GM19193 (cell line): ENCODE measurements around the gene TBX3.

Experiments
- POLR2A ChIP-seq: IDR thresholded peaks from 4 replicates; pipeline ENCODE4 v1.6.1; 2011; ENCODE audit not compliant: insufficient read depth, insufficient read length; ENCODE audit errors: extremely low read depth

TBX3 gene

DNA sequence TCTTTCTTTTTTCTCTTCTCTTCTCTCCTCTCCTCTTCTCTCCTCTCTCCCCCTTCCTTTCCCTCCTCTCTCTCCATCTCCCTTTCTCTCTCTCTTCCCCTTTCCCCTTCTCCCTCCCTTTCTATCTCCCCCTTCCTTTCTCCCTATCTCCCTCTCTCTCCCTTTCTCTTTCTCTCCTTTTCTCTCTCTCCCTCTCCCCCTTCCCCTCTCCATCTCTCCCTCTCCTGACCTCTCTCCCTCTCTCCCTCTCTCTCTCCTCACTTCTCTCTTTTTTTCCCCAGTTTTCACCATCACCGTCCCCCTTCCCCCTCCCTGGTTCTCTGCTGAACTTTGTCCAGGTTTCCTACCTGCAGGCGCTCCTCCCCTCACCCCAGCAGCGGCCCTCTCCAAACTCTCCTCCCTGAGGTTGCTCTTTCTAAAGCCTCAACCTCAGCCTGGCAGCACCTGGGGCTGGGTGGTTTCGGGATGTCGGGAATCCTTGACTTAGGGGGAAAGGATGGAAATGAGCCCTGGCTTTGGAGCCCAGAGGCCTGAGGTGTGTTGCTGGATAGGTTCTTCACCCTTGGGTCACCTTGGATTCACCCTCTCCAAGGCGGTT, 14.7 kb upstream of the TBX3 start:
- no peak for TF ChIP-seq POLR2A

DNA sequence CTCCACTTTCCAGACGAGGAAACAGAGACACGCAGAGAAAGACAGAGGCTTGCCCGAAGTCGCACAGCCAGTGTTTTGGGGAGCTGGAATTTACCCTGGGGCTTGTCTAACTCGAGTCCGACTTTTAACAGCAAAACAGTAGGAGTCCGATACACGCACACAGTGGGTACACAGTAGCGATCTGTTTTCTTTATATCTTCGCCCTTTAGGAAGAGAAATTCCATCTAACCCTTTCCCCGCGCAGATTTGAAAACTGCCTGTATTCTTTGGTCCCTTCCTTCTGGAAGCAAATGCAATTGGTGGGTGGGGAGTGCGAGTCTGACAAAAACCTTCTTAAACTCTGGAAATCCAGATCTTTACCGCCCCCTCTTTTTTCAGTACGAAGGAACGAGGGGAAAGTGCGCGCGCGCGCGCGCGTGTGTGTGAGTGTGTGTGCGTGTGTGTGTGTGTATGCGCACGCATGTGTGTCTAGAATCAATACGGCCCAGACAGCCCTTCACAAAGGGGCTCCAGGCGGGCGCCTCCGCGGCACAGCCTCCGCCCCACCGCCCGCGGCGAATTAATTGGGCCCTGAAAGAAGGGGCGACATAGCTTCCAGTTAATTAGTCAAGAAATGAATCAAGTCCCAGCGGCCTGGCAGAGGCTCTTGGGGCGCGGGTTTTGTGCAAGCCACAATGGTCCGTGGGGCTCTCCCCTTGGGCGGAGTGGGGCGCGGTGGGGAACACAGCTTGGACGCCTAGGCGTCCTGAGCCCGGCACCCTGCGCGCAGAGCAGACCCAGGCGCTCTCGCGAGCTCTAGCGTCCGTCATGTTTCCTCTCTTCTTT, 14.0 kb upstream of the TBX3 start:
- no peak for TF ChIP-seq POLR2A

- TF ChIP-seq POLR2A, result no peak
Observed at GRCh38 chr12:114697243-114697716, 13.3 kb upstream of the TBX3 start.

- TF ChIP-seq POLR2A, result no peak
Observed at GRCh38 chr12:114696443-114697242, 12.7 kb upstream of the TBX3 start.

- no peak for TF ChIP-seq POLR2A
Observed at GRCh38 chr12:114695305-114695592, 11.3 kb upstream of the TBX3 start.

DNA sequence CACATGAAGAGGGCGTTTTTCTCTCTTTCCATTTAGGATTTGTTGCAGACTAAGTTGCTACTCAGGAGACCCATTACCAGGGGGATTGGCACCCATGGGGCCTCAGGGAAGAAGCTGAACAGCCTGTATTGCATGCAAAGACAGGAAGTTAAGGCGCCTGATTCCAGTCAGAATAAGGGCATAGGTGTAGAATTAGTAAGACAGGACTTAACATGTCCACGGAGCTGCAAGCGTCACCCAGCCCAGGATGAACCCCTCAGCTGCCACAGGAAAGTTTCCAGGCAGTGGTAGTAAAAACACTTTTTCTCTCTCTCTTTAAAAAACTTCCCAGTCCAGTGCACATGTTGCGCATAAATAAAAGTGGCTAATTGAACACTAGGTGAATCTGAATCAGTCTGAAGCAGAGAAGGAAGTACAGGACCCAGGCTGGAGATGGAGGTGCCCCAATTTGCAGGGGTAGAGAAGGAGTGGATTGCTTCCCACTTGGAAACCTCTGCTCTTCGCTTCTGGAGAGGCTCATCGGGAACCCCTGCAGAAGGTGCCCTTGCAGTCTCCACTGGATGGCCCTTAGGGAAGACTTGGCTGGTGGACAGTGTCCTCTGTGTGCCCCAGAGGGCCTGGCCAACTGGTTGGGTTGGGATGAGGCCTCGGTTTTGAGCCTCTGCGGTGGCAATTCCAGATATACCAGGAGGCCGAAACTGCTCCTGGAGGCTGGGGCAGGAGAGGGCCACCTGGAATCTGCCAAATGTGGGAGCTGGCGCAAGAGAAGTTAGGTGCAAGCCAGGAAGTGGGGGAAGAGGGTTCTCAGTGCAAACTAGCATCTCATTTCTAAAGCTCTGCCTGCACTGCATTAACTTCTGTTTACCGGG, 10.7 kb upstream of the TBX3 start:
- no peak for TF ChIP-seq POLR2A

GRCh38 chr12:114693532-114693931, 9.6 kb upstream of the TBX3 start:
- TF ChIP-seq POLR2A, result no peak

GRCh38 chr12:114693059-114693531, 9.1 kb upstream of the TBX3 start:
- no peak for TF ChIP-seq POLR2A

DNA sequence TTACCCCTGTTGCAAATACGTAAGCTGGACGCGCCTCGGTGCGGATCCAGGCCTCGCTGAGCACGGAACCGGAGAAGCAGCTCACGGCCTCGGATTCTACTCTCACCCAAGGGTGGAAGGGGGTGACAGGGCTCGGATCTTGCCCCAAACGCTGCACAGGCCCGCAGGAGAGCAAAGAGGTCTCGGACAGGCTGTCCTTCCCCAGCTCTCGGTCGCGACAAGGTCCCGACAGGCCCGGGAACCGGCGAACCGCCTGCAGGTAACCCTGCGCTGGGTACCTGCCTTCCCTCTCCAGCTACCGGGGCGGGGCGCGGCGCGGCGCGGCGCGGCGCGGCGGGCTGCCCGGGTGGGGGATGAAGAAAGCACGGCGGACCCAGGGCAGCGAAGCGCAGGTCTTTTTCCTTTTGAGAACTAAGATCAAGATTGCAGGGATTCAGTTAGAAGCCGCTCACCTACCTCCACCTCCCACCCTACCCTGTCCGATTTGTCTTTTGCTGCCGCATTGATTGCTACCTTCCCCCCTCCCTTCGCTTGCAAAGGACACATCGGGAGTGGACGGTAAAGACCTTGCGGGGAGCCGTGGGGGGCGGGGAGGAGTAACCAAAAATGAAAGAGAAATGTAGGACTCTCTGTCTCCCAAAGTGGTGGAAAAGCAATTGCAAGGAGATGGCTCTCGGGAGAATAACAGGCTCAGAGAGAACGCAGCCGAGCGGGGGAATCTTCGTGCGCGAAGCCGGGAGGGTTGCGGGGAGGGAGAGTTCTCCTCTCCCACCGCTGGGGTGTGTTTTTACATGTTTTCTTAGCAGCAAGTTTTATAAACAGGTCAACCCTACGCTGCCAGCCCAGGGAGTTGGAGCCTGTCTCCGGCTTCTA, 8.4 kb upstream of the TBX3 start:
- TF ChIP-seq POLR2A, result no peak

- TF ChIP-seq POLR2A, result no peak
Observed at GRCh38 chr12:114691763-114692185, 7.8 kb upstream of the TBX3 start.

- TF ChIP-seq POLR2A, result no peak
Observed at GRCh38 chr12:114691196-114691595, 7.2 kb upstream of the TBX3 start.

DNA sequence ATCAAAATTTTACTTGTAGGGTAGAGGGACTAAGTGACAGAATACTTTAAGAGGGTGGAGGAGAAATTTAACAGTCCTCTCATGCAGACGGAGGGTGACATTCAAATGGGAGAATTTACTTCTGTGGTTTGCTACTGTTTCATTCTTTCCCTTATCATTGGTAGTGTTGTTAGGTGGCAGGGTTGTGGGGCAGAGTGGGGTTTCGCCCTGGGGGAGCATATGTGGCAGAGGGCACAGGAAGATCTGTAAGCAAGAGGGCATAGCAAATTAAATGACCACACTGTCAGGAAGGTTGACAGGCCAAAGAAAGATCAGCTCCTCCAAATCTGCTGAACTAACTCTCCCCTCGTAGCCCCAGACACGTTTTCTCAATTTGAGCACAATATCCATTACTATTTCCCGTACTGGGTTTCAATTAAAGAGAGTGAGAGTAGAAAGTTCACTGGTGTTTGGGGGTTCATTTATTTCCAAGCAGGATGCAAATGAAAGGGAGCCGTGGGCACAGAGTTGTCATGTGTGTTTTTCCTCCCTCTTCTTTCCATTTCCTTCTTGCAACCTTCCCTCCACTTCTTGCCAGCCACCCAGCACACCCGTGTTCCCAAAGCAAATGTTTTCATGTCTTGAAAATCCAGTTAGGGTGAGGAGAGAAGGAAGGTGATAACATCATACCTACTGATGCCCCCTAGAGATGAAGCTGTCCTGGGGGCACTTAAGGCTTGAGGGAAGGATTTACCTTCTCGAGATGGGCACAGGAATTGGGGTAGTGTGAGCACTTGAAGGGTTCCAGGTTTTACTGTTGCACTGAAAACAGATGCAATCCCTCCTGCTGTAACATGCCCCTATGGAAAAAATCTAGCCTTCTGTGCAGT, 6.5 kb upstream of the TBX3 start:
- TF ChIP-seq POLR2A, result no peak
